SK-N-SH (cell line): Measurements from ENCODE around the gene NPTX2.
"Not testable (repeated sequence)": the region's sequence is repeated elsewhere in the genome, so short reads cannot be mapped to it uniquely, and the experiment has no call there.

Source experiments
- EZH2phosphoT487 ChIP-seq: fragments of 200-600 bp; sonication (generic); IDR thresholded peaks from 2 replicates; pipeline ENCODE4 v1.6.1; 2017; ENCODE audit warnings: low read depth, mixed run types, mild to moderate bottlenecking, antibody characterized with exemption, moderate library complexity, borderline replicate concordance
- FOXJ3 ChIP-seq: sonication (generic); formaldehyde crosslinking; IDR thresholded peaks from 2 replicates; pipeline ENCODE4 v1.5.1; 2020; ENCODE audit warnings: mild to moderate bottlenecking, missing genetic modification reagents
- FOXM1 ChIP-seq: IDR thresholded peaks from 2 replicates; pipeline ENCODE4 v1.4.0; 2012; ENCODE audit warnings: low read depth, mild to moderate bottlenecking
- GABPA ChIP-seq: IDR thresholded peaks from 2 replicates; pipeline ENCODE4 v1.4.0; 2012; ENCODE audit warnings: low read depth, mild to moderate bottlenecking
- NFIC ChIP-seq: IDR thresholded peaks from 2 replicates; pipeline ENCODE4 v1.4.0; 2012; ENCODE audit warnings: borderline replicate concordance
- POLR2AphosphoS5 ChIP-seq: IDR thresholded peaks from 2 replicates; pipeline ENCODE4 v1.6.1; 2012; ENCODE audit warnings: low read depth, low read length
- RAD21 ChIP-seq: IDR thresholded peaks from 2 replicates; pipeline ENCODE4 v1.6.1; 2012; ENCODE audit warnings: mild to moderate bottlenecking, low read length
- RCOR1 ChIP-seq: fragments of 150-350 bp; IDR thresholded peaks from 2 replicates; pipeline ENCODE4 v1.6.1; 2017; ENCODE audit warnings: antibody characterized with exemption, low read length
- RFX5 ChIP-seq: IDR thresholded peaks from 2 replicates; pipeline ENCODE4 v1.6.1; 2012; ENCODE audit warnings: mild to moderate bottlenecking, improper control_type of control experiment, low read length
- SIN3A ChIP-seq: IDR thresholded peaks from 2 replicates; pipeline ENCODE4 v1.6.1; 2012; ENCODE audit warnings: low read depth, mild to moderate bottlenecking, low read length, moderate library complexity, borderline replicate concordance
- YY1 ChIP-seq: IDR thresholded peaks from 2 replicates; pipeline ENCODE4 v1.4.0; 2012; ENCODE audit warnings: low read depth, mild to moderate bottlenecking
- TF ChIP-seq, protein P1 (sequence below): fragments of 200-600 bp; sonication (generic); IDR thresholded peaks from 2 replicates; pipeline ENCODE4 v1.6.1; 2017; ENCODE audit warnings: antibody characterized with exemption, mild to moderate bottlenecking, moderate library complexity
- TF ChIP-seq, protein P2 (sequence below): fragments of 150-350 bp; IDR thresholded peaks from 2 replicates; pipeline ENCODE4 v1.6.1; 2017; ENCODE audit warnings: antibody characterized with exemption, low read length, low read depth, borderline replicate concordance
- TF ChIP-seq, protein P3 (sequence below): IDR thresholded peaks from 2 replicates; pipeline ENCODE4 v1.6.1; 2012; ENCODE audit warnings: mild to moderate bottlenecking, low read depth, low read length, moderate library complexity

DNA sequence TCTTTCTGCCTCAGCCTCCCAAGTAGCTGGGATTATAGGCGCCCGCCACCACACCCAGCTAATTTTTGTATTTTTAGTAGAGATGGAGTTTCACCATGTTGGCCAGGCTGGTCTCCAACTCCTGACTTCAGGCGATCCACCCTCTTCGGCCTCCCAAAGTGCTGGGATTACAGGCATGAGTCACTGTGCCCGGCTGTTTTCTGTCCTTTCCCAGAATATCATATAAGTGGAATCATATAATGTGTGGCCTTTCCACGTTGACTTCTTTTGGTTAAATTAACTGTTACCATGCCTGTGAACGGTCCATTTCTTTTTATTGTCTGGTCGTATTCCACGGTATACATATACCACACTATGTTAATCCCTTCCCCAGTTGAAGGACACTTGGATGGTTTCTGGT lies 44.4 kb upstream of the NPTX2 start:
- not testable (repeated sequence) for TF ChIP-seq POLR2AphosphoS5; SIN3A; RFX5; EZH2phosphoT487; FOXJ3 (CRISPR knock-in tag); GABPA; RCOR1; FOXM1; NFIC; RAD21; YY1
- TF ChIP-seq, protein P1, sequence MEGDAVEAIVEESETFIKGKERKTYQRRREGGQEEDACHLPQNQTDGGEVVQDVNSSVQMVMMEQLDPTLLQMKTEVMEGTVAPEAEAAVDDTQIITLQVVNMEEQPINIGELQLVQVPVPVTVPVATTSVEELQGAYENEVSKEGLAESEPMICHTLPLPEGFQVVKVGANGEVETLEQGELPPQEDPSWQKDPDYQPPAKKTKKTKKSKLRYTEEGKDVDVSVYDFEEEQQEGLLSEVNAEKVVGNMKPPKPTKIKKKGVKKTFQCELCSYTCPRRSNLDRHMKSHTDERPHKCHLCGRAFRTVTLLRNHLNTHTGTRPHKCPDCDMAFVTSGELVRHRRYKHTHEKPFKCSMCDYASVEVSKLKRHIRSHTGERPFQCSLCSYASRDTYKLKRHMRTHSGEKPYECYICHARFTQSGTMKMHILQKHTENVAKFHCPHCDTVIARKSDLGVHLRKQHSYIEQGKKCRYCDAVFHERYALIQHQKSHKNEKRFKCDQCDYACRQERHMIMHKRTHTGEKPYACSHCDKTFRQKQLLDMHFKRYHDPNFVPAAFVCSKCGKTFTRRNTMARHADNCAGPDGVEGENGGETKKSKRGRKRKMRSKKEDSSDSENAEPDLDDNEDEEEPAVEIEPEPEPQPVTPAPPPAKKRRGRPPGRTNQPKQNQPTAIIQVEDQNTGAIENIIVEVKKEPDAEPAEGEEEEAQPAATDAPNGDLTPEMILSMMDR: not testable (repeated sequence)
- TF ChIP-seq, protein P2, sequence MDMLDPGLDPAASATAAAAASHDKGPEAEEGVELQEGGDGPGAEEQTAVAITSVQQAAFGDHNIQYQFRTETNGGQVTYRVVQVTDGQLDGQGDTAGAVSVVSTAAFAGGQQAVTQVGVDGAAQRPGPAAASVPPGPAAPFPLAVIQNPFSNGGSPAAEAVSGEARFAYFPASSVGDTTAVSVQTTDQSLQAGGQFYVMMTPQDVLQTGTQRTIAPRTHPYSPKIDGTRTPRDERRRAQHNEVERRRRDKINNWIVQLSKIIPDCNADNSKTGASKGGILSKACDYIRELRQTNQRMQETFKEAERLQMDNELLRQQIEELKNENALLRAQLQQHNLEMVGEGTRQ: not testable (repeated sequence)
- TF ChIP-seq, protein P3, sequence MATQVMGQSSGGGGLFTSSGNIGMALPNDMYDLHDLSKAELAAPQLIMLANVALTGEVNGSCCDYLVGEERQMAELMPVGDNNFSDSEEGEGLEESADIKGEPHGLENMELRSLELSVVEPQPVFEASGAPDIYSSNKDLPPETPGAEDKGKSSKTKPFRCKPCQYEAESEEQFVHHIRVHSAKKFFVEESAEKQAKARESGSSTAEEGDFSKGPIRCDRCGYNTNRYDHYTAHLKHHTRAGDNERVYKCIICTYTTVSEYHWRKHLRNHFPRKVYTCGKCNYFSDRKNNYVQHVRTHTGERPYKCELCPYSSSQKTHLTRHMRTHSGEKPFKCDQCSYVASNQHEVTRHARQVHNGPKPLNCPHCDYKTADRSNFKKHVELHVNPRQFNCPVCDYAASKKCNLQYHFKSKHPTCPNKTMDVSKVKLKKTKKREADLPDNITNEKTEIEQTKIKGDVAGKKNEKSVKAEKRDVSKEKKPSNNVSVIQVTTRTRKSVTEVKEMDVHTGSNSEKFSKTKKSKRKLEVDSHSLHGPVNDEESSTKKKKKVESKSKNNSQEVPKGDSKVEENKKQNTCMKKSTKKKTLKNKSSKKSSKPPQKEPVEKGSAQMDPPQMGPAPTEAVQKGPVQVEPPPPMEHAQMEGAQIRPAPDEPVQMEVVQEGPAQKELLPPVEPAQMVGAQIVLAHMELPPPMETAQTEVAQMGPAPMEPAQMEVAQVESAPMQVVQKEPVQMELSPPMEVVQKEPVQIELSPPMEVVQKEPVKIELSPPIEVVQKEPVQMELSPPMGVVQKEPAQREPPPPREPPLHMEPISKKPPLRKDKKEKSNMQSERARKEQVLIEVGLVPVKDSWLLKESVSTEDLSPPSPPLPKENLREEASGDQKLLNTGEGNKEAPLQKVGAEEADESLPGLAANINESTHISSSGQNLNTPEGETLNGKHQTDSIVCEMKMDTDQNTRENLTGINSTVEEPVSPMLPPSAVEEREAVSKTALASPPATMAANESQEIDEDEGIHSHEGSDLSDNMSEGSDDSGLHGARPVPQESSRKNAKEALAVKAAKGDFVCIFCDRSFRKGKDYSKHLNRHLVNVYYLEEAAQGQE: not testable (repeated sequence)
